Transverse colon (tissue), 4 donors: Measurements from ENCODE around the gene CBX5. TPM values are rescaled to one million over a fixed set of nuclear protein-coding genes. Genes with fewer than 3 reads are reported as not detected.

Experiments used
- DNase-seq: peaks from one replicate; pipeline ENCODE4 v3.0.0-alpha.2; 2019
- H3K27ac ChIP-seq, 4 donors: fragments of 200-600 bp; sonication (generic); 2 replicates each; pipeline ENCODE4 v1.5.1; 2016 to 2018; ENCODE audit warnings: inconsistent platforms in 4 of 4
- H3K27me3 ChIP-seq: fragments of 200-600 bp; sonication (generic); 2 replicates; pipeline ENCODE4 v1.5.1; 2017; ENCODE audit warnings: inconsistent platforms
- H3K36me3 ChIP-seq, 4 donors: fragments of 200-600 bp; sonication (generic); 2 replicates each; pipeline ENCODE4 v1.5.1; 2017 to 2019; ENCODE audit warnings: inconsistent platforms in 4 of 4
- H3K4me1 ChIP-seq, 4 donors: fragments of 200-600 bp; sonication (generic); 2 replicates each; pipeline ENCODE4 v1.5.1; 2017 to 2020; ENCODE audit warnings: inconsistent platforms in 4 of 4
- H3K4me3 ChIP-seq, 4 donors: fragments of 200-600 bp; sonication (generic); 1 replicate in 1 of 4; 2 replicates in 3 of 4; pipeline versions ENCODE4 v1.5.1 to v1.6.1; 2017 to 2019; ENCODE audit warnings: inconsistent platforms in 4 of 4
- H3K9me3 ChIP-seq, 2 donors: fragments of 200-600 bp; sonication (generic); 2 replicates each; pipeline ENCODE4 v1.5.1; 2017 to 2019; ENCODE audit warnings: inconsistent platforms in 2 of 2
- EP300 ChIP-seq: sonication (generic); formaldehyde crosslinking; IDR thresholded peaks from one replicate; pipeline ENCODE4 v1.6.1; 2017; ENCODE audit warnings: antibody characterized with exemption, low read depth
- POLR2A ChIP-seq: fragments of 450-650 bp; IDR thresholded peaks from one replicate; pipeline ENCODE4 v1.6.1; 2016; ENCODE audit warnings: antibody characterized with exemption, mild to moderate bottlenecking, moderate library complexity
- POLR2AphosphoS5 ChIP-seq, 3 donors: sonication (generic); formaldehyde crosslinking; IDR thresholded peaks; one replicate each; pipeline ENCODE4 v1.6.1; 2016; ENCODE audit warnings: antibody characterized with exemption in 3 of 3
- WGBS, 2 donors: methylation state at CpG; one replicate each; pipeline ENCODE4 v1.1.5; 2018; ENCODE audit warnings: low coverage in 1 of 2; 5-methylcytosine and 5-hydroxymethylcytosine counted together
- in situ Hi-C, 4 donors: fragments of 200-750 bp; cut with MboI; loops; one replicate each; pipeline versions ENCODE4 v1.15.0 to v1.15.1; 2017; ENCODE audit warnings: low sequenced_read_pairs in 3 of 4, low pct_ligation_motif_present in 1 of 4, low pct_unique_long_range_greater_than_20kb in 1 of 4
- intact Hi-C: fragments of 100-400 bp; cut with DNase I; formaldehyde crosslinking; loops from one replicate; pipeline ENCODE4 v1.15.1; 2023; ENCODE audit warnings: low total_unique reads
- total RNA-seq, 4 donors: library from RNA; depleted of rRNA; stranded (reverse); fragments of >200 nt; gene quantifications; one replicate each; pipeline ENCODE4 v1.1.0, GENCODE V29; 2016
- TF ChIP-seq, protein P1 (sequence below), 5 experiments: fragments of 200-600 bp in 3 of 5; fragments of 450-650 bp in 2 of 5; sonication (generic) in 3 of 5; IDR thresholded peaks; 1 replicate in 2 of 5; 2 replicates in 3 of 5; pipeline ENCODE4 v1.5.1; 2016 to 2017; ENCODE audit warnings: antibody characterized with exemption in 5 of 5, inconsistent platforms in 3 of 5, mild to moderate bottlenecking in 2 of 5, moderate library complexity in 1 of 5

The CBX5 gene
- total RNA-seq, 4 donors from 2014 or later, result 18.9 to 28.8 (median 22.8) TPM

DNA sequence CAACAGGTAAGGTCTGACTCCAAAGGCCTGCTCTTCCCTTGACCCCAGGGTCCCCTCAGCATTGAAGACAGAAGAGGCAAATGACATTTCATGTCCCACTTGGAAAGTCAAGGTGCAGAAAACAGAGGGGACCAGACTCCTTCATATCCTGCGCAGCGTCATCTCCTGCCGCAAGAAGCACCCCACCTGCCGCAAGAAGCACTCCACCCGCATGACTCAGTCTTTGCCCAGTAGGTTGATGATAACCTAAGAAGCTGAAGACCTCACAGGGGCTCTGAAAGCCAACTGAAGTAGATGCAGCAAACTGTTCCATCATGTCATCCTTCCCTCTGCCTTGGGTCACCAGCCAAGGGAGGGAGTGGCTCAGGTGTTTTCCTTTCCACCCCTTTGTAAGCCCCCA is 79.5 kb downstream of the CBX5 start:
- H3K27me3 ChIP-seq, result peaks cover 100% of the 10 kb centered on the region
- no peak overlapping the region for H3K27ac ChIP-seq
- in situ Hi-C loops (loop anchor here in 2 of 4 donors (5.0 to 25.0 kb wide), 2 partner anchors 193 to 413 kb away; partner anchors contain the start of gene HOXC8 (in 1 of the 2)), intact Hi-C loops (no loop called here)
- no peaks in the 10 kb centered on the region for H3K9me3 ChIP-seq
- DNase-seq, result no peak
- no peaks in the 10 kb centered on the region for H3K4me1 ChIP-seq
- H3K4me3 ChIP-seq, result no peak overlapping the region
- TF ChIP-seq, protein P1, sequence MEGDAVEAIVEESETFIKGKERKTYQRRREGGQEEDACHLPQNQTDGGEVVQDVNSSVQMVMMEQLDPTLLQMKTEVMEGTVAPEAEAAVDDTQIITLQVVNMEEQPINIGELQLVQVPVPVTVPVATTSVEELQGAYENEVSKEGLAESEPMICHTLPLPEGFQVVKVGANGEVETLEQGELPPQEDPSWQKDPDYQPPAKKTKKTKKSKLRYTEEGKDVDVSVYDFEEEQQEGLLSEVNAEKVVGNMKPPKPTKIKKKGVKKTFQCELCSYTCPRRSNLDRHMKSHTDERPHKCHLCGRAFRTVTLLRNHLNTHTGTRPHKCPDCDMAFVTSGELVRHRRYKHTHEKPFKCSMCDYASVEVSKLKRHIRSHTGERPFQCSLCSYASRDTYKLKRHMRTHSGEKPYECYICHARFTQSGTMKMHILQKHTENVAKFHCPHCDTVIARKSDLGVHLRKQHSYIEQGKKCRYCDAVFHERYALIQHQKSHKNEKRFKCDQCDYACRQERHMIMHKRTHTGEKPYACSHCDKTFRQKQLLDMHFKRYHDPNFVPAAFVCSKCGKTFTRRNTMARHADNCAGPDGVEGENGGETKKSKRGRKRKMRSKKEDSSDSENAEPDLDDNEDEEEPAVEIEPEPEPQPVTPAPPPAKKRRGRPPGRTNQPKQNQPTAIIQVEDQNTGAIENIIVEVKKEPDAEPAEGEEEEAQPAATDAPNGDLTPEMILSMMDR (IDR thresholded peaks at IDR 0.05), result no peak
- TF ChIP-seq EP300 (no peak), POLR2A (no peak), POLR2AphosphoS5 (IDR thresholded peaks at IDR 0.05) (no peak)
- H3K36me3 ChIP-seq, result no peaks in the 10 kb centered on the region
- 80 to 100% methylated on average over 1 to 5 of the region's 5 CpGs for WGBS, 2 donors

DNA sequence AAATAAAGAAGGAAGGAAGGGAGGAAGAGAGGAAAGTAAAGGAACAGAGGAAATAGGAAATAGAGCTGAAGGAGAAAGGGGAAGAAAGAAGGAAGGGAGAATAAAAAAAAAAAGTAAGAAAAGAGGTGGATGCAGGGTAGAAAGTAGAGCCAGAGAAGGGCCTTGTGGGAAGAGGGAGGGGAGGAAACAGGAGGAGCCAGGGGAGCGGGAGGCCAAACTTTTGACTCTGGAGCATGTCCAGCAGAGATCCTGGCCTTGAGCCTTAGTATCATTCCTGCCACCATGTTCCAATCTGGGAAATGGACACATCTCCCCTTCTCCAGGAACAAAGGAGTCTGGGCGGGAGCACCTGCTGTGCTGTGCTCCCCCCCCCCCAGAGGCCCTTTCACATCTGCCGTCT is 80.0 kb downstream of the CBX5 start:
- intact Hi-C loops (no loop called here), in situ Hi-C loops (loop anchor here (5.0 to 25.0 kb wide), 5 partner anchors 175 to 488 kb away; partner anchors contain the start of genes CISTR (in 1 of the 4), HOXC6 (in 1 of the 4) and HOXC8 (in 1 of the 4))
- Histone ChIP-seq H3K27me3 (peaks cover 100% of the 10 kb centered on the region), H3K36me3 (no peaks in the 10 kb centered on the region), H3K9me3 (no peaks in the 10 kb centered on the region), H3K4me1 (no peaks in the 10 kb centered on the region), H3K4me3 (no peak overlapping the region), H3K27ac (no peak overlapping the region)
- TF ChIP-seq, protein P1 (IDR thresholded peaks at IDR 0.05), result no peak
- no peak for TF ChIP-seq EP300
- DNase-seq, result no peak
- 29 to 48% methylated on average over 1 to 3 of the region's 3 CpGs for WGBS, 2 donors

- H3K36me3 ChIP-seq, result no peaks in the 10 kb centered on the region
- in situ Hi-C loops, result loop anchor here in 3 of 4 donors (10.0 to 25.0 kb wide), 3 partner anchors 174 to 487 kb away; partner anchors contain the start of genes CISTR (in 1 of the 3) and HOXC6 (in 1 of the 3)
- H3K27me3 ChIP-seq, result peaks cover 100% of the 10 kb centered on the region
- no peak for TF ChIP-seq POLR2A
- TF ChIP-seq, protein P1 (IDR thresholded peaks at IDR 0.05), result no peak
- TF ChIP-seq POLR2AphosphoS5 (IDR thresholded peaks at IDR 0.05), result no peak
- TF ChIP-seq EP300, result no peak
- H3K4me1 ChIP-seq, result no peaks in the 10 kb centered on the region
- intact Hi-C loops, result no loop called here
- no peak overlapping the region for H3K27ac ChIP-seq
- no peak overlapping the region for H3K4me3 ChIP-seq
- H3K9me3 ChIP-seq, result no peaks in the 10 kb centered on the region
- WGBS, 2 donors, result 82% methylated on average over 6 of the region's 6 CpGs; no CpG with 5 or more reads in 1 of the 2 donors
- DNase-seq, result no peak
Observed at GRCh38 chr12:54199034-54199433, 80.9 kb downstream of the CBX5 start.

DNA sequence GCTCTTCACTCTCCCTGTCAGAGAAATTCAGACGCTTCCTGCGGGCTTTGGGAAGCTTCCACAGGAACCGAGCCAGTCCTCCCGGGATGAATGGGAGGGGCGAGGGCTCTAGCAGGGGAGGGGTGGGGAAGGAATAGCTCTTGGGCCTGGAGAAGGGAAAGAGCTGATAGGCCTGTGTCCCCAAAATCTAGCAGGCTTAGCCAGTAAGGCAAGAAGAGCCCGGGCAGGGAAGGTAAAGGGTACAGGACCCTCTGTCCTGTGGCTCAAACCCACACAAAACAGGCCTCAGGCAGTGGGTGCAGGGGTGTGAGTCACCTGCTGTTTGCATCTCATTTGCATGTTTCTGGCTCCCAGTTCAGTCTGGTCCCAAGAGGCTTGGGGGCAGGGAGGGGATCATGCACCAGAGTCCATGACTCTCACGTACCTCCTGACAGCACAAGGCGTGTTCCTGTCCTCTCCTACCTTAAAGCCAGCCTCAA is 82.5 kb downstream of the CBX5 start:
- H3K27me3 ChIP-seq, result peaks cover 100% of the 10 kb centered on the region
- no peaks in the 10 kb centered on the region for H3K36me3 ChIP-seq
- no peak for DNase-seq
- no peaks in the 10 kb centered on the region for H3K4me1 ChIP-seq
- 37% methylated on average over 8 of the region's 8 CpGs; no CpG with 5 or more reads in 1 of the 2 donors for WGBS, 2 donors
- TF ChIP-seq POLR2AphosphoS5 (IDR thresholded peaks at IDR 0.05), result no peak
- in situ Hi-C loops (loop anchor here in 3 of 4 donors (10.0 to 25.0 kb wide), 3 partner anchors 173 to 485 kb away; partner anchors contain the start of genes CISTR (in 1 of the 3) and HOXC6 (in 1 of the 3)), intact Hi-C loops (no loop called here)
- H3K9me3 ChIP-seq, result no peaks in the 10 kb centered on the region
- H3K4me3 ChIP-seq, result no peak overlapping the region
- no peak overlapping the region for H3K27ac ChIP-seq
